GM23338 (cell line): ENCODE measurements around the gene ITCH. TPM values are rescaled to one million over a fixed set of nuclear protein-coding genes. Genes with fewer than 3 reads are reported as not detected.

ENCODE experiments used
- ATAC-seq: fragments of 200-7000 bp; cut with Tn5 transposase; 3 replicates; pipeline ENCODE4 v1.9.1; 2020
- DNase-seq: peaks from one replicate; pipeline ENCODE4 v3.0.0-alpha.2; 2015; ENCODE audit warnings: low spot score
- H2AFZ ChIP-seq: fragments of 200-600 bp; sonication (generic); 2 replicates; pipeline ENCODE4 v1.8.0; 2016; ENCODE audit warnings: antibody characterized with exemption, mild to moderate bottlenecking, moderate library complexity
- H3F3A ChIP-seq: fragments of 200-600 bp; sonication (generic); replicated peaks from 2 replicates; pipeline ENCODE4 v1.8.0; 2017; ENCODE audit warnings: antibody characterized with exemption, mixed run types, low read depth
- H3K27ac ChIP-seq: fragments of 200-600 bp; sonication (generic); 2 replicates; pipeline ENCODE4 v1.6.1; 2016; ENCODE audit warnings: low read depth
- H3K27me3 ChIP-seq: fragments of 200-600 bp; sonication (generic); 2 replicates; pipeline ENCODE4 v1.8.0; 2016; ENCODE audit warnings: mild to moderate bottlenecking, mixed run types, moderate library complexity; ENCODE audit not compliant: insufficient read depth
- H3K36me3 ChIP-seq: fragments of 200-600 bp; sonication (generic); 2 replicates; pipeline ENCODE4 v1.8.0; 2016; ENCODE audit warnings: mild to moderate bottlenecking; ENCODE audit not compliant: insufficient read depth
- H3K4me1 ChIP-seq: fragments of 200-600 bp; sonication (generic); 2 replicates; pipeline ENCODE4 v1.8.0; 2016; ENCODE audit warnings: mild to moderate bottlenecking, moderate library complexity; ENCODE audit not compliant: insufficient read depth
- H3K4me2 ChIP-seq: fragments of 200-600 bp; sonication (generic); 2 replicates; pipeline ENCODE4 v1.7.1; 2017; ENCODE audit warnings: mixed run types
- H3K4me3 ChIP-seq: fragments of 200-600 bp; sonication (generic); 2 replicates; pipeline ENCODE4 v1.6.1; 2016; ENCODE audit warnings: mixed run types
- H3K79me2 ChIP-seq: fragments of 200-600 bp; sonication (generic); replicated peaks from 2 replicates; pipeline ENCODE4 v1.8.0; 2017; ENCODE audit warnings: mild to moderate bottlenecking; ENCODE audit not compliant: insufficient read depth
- H3K9me2 ChIP-seq: fragments of 200-600 bp; sonication (generic); 2 replicates; pipeline ENCODE4 v1.8.0; 2017; ENCODE audit not compliant: insufficient read depth
- H4K20me1 ChIP-seq: fragments of 200-600 bp; sonication (generic); replicated peaks from 2 replicates; pipeline ENCODE4 v1.8.0; 2017; ENCODE audit warnings: mild to moderate bottlenecking; ENCODE audit not compliant: insufficient read depth
- H3K27ac Mint-ChIP-seq: 2 replicates; pipeline ENCODE4 v1.8.0; 2020; ENCODE audit warnings: inconsistent platforms, mild to moderate bottlenecking, moderate library complexity, mixed read lengths
- H3K27me3 Mint-ChIP-seq: 3 replicates; pipeline ENCODE4 v1.8.0; 2022; ENCODE audit warnings: low read depth, mild to moderate bottlenecking, moderate library complexity, mixed read lengths, inconsistent platforms; ENCODE audit not compliant: insufficient read depth, poor library complexity
- H3K36me3 Mint-ChIP-seq: 3 replicates; pipeline ENCODE4 v1.8.0; 2021; ENCODE audit warnings: low read depth, mild to moderate bottlenecking, inconsistent platforms, moderate library complexity, mixed read lengths
- H3K4me1 Mint-ChIP-seq: 3 replicates; pipeline ENCODE4 v1.8.0; 2020; ENCODE audit warnings: mild to moderate bottlenecking, inconsistent platforms, mixed read lengths
- H3K4me3 Mint-ChIP-seq: 3 replicates; pipeline ENCODE4 v1.8.0; 2021; ENCODE audit warnings: moderate library complexity, mild to moderate bottlenecking, inconsistent platforms, mixed read lengths
- H3K9me3 Mint-ChIP-seq: 3 replicates; pipeline ENCODE4 v1.8.0; 2020; ENCODE audit warnings: moderate library complexity, mild to moderate bottlenecking, inconsistent platforms, mixed read lengths
- CREB1 ChIP-seq: fragments of 250-450 bp; sonication (Bioruptor Pico); IDR thresholded peaks from 2 replicates; pipeline ENCODE4 v1.5.0; 2020; ENCODE audit warnings: low read depth, mild to moderate bottlenecking, moderate library complexity
- CTCF ChIP-seq, 2 experiments: fragments of 200-600 bp in 1 of 2; sonication (generic) in 1 of 2; conservative IDR thresholded peaks; 2 replicates each; pipeline versions ENCODE4 v1.5.1 to v1.6.1; 2016 to 2017; ENCODE audit warnings: antibody characterized with exemption in 2 of 2, low read depth in 2 of 2, mild to moderate bottlenecking in 2 of 2, moderate library complexity in 1 of 2
- ETS1 ChIP-seq: IDR thresholded peaks from 2 replicates; pipeline ENCODE4 v1.6.1; 2016; ENCODE audit warnings: antibody characterized with exemption
- EZH2 ChIP-seq: fragments of 200-600 bp; sonication (generic); IDR thresholded peaks from one replicate; pipeline ENCODE4 v1.8.0; 2017; ENCODE audit warnings: antibody characterized with exemption, mild to moderate bottlenecking, low read depth; ENCODE audit not compliant: unreplicated experiment
- EZH2phosphoT487 ChIP-seq: fragments of 200-600 bp; sonication (generic); IDR thresholded peaks from one replicate; pipeline ENCODE4 v1.8.1; 2018; ENCODE audit warnings: antibody characterized with exemption; ENCODE audit not compliant: unreplicated experiment
- JUNB ChIP-seq: IDR thresholded peaks from one replicate; pipeline ENCODE4 v1.6.1; 2016; ENCODE audit warnings: antibody characterized with exemption; ENCODE audit not compliant: unreplicated experiment
- REST ChIP-seq: IDR thresholded peaks from one replicate; pipeline ENCODE4 v1.6.1; 2018; ENCODE audit warnings: antibody characterized with exemption; ENCODE audit not compliant: unreplicated experiment
- STAT1 ChIP-seq: IDR thresholded peaks from one replicate; pipeline ENCODE4 v1.6.1; 2016; ENCODE audit warnings: antibody characterized with exemption; ENCODE audit not compliant: unreplicated experiment
- ZNF114 ChIP-seq: fragments of 250-450 bp; sonication (Bioruptor Pico); IDR thresholded peaks from 2 replicates; pipeline ENCODE4 v1.5.0; 2020; ENCODE audit warnings: mild to moderate bottlenecking, moderate library complexity
- ZNF331 ChIP-seq: fragments of 250-450 bp; sonication (Bioruptor Pico); IDR thresholded peaks from 2 replicates; pipeline ENCODE4 v1.5.0; 2020; ENCODE audit warnings: low read depth, mild to moderate bottlenecking, moderate library complexity
- ZNF462 ChIP-seq: fragments of 250-450 bp; sonication (Bioruptor Pico); IDR thresholded peaks from 2 replicates; pipeline ENCODE4 v1.5.0; 2020; ENCODE audit warnings: mild to moderate bottlenecking, moderate library complexity
- polyA plus RNA-seq: library from polyadenylated mRNA; unstranded; fragments of >200 nt; fragmentation: Nextera tagmentation; extraction: Ambion mirVana; gene quantifications from 2 replicates; pipeline ENCODE4 v1.2.1, GENCODE V29; 2016
- total RNA-seq: library from RNA; depleted of rRNA; stranded (reverse); fragments of >200 nt; shearing (Covaris generic); gene quantifications from 2 replicates; pipeline ENCODE4 v1.2.3, GENCODE V29; 2014

The ITCH gene
- total and polyA plus RNA-seq, 2 experiments from 2014 or later = 16.4 to 31.6 TPM

- no peak for TF ChIP-seq ZNF114 (CRISPR knock-in tag)
- TF ChIP-seq ZNF462 (CRISPR knock-in tag) = no peak
- TF ChIP-seq CREB1 = no peak
- no peak for TF ChIP-seq EZH2phosphoT487
Measured at GRCh38 chr20:34559311-34560140, 196.5 kb downstream of the ITCH start (continued).

- Mint-ChIP-seq H3K9me3 (no peaks in the 10 kb centered on the region), H3K4me3 (no peak overlapping the region), H3K27me3 (peaks cover 3% of the 10 kb centered on the region), H3K27ac (no peak overlapping the region), H3K4me1 (peaks cover 3% of the 10 kb centered on the region; the same call in 2 of the 3 replicates), H3K36me3 (no peaks in the 10 kb centered on the region; the same call in 1 of the 3 replicates)
- no peak for DNase-seq
- no peaks in the 10 kb centered on the region for H3K36me3 ChIP-seq
- no peaks in the 10 kb centered on the region for H3K9me2 ChIP-seq
- no peaks in the 10 kb centered on the region for H3F3A ChIP-seq
- no peak overlapping the region for H3K4me3 ChIP-seq
- no peaks in the 10 kb centered on the region for H3K4me1 ChIP-seq
- ATAC-seq = no peak
- H3K79me2 ChIP-seq = no peaks in the 10 kb centered on the region
- no peak overlapping the region for H3K27ac ChIP-seq
- peaks cover 6% of the 10 kb centered on the region; the same call in 1 of the 2 replicates for H3K27me3 ChIP-seq
- H4K20me1 ChIP-seq = no peaks in the 10 kb centered on the region; the same call in 1 of the 2 replicates
- no peak overlapping the region for H2AFZ ChIP-seq
- H3K4me2 ChIP-seq = no peak overlapping the region
- TF ChIP-seq REST (no peak), ETS1 (no peak), JUNB (no peak), EZH2 (no peak), EZH2phosphoT487 (no peak), ZNF331 (CRISPR knock-in tag) (no peak), CREB1 (no peak), STAT1 (no peak), CTCF (conservative IDR thresholded peaks at IDR 0.05; ENCODE audit: low read depth in 2 of 2) (no peak)
Measured at GRCh38 chr20:34560141-34560523, 197.1 kb downstream of the ITCH start.
